ENCODE measurements around the gene TMC1. TPM values are rescaled to one million over a fixed set of nuclear protein-coding genes. Genes with fewer than 3 reads are reported as not detected.

TMC1 gene
- total RNA-seq, 3 donors from 2014 or later: under 0.01 to 0.16 TPM; not detected in 1

- peaks cover 0 to 8% of the 10 kb centered on the region in 2 donors for H3K4me1 ChIP-seq
- H3K27me3 ChIP-seq: no peaks in the 10 kb centered on the region
- TF ChIP-seq POLR2A (IDR thresholded peaks at IDR 0.05) (no peak), POLR2AphosphoS5 (IDR thresholded peaks at IDR 0.05) (no peak), CTCF (IDR thresholded peaks at IDR 0.05) (no peak)
- no peaks in the 10 kb centered on the region for H3K36me3 ChIP-seq
- no peak overlapping the region for H3K4me3 ChIP-seq
- no peaks in the 10 kb centered on the region for H3K9me3 ChIP-seq
- no peak overlapping the region for H3K27ac ChIP-seq
- no peak for DNase-seq (ENCODE audit: low spot score in 2 of 2)
- intact Hi-C loops (cut with DNase I; ENCODE audit: low total_unique reads): loop anchor here (10.0 kb wide), 1 partner anchor 209 kb away; no protein-coding TSS in a partner anchor
These were observed 62.0 kb downstream of the TMC1 start for GRCh38 chr9:72583370-72583769.

GRCh38 chr9:72586388-72587130 is 65.2 kb downstream of the TMC1 start:
- Histone ChIP-seq H3K4me1 (no peaks in the 10 kb centered on the region), H3K27me3 (no peaks in the 10 kb centered on the region), H3K9me3 (no peaks in the 10 kb centered on the region), H3K36me3 (no peaks in the 10 kb centered on the region), H3K4me3 (no peak overlapping the region), H3K27ac (no peak overlapping the region)
- intact Hi-C loops (cut with DNase I; ENCODE audit: low total_unique reads): loop anchor here (10.0 kb wide), 1 partner anchor 212 kb away; no protein-coding TSS in a partner anchor
- DNase-seq (ENCODE audit: low spot score in 2 of 2): no peak
- no peak for TF ChIP-seq POLR2AphosphoS5 (IDR thresholded peaks at IDR 0.05)
- TF ChIP-seq CTCF (IDR thresholded peaks at IDR 0.05): no peak
- TF ChIP-seq POLR2A (IDR thresholded peaks at IDR 0.05): no peak

- H3K9me3 ChIP-seq: no peaks in the 10 kb centered on the region
- H3K4me1 ChIP-seq: no peaks in the 10 kb centered on the region
- TF ChIP-seq POLR2A (IDR thresholded peaks at IDR 0.05) (no peak), CTCF (IDR thresholded peaks at IDR 0.05) (no peak), POLR2AphosphoS5 (IDR thresholded peaks at IDR 0.05) (no peak)
- no peak for DNase-seq (ENCODE audit: low spot score in 2 of 2)
- intact Hi-C loops (cut with DNase I; ENCODE audit: low total_unique reads): loop anchor here (10.0 kb wide), 1 partner anchor 214 kb away; no protein-coding TSS in a partner anchor
- H3K27me3 ChIP-seq: no peaks in the 10 kb centered on the region
- no peak overlapping the region for H3K27ac ChIP-seq
- no peaks in the 10 kb centered on the region for H3K36me3 ChIP-seq
- H3K4me3 ChIP-seq: no peak overlapping the region
These were observed 66.9 kb downstream of the TMC1 start for GRCh38 chr9:72588336-72588735.

GRCh38 chr9:72589667-72590521 is 68.5 kb downstream of the TMC1 start:
- Histone ChIP-seq H3K36me3 (no peaks in the 10 kb centered on the region), H3K27me3 (no peaks in the 10 kb centered on the region), H3K4me3 (no peak overlapping the region), H3K27ac (no peak overlapping the region), H3K9me3 (no peaks in the 10 kb centered on the region), H3K4me1 (no peaks in the 10 kb centered on the region)
- no peak for DNase-seq (ENCODE audit: low spot score in 2 of 2)
- intact Hi-C loops (cut with DNase I; ENCODE audit: low total_unique reads): loop anchor here (10.0 kb wide), 2 partner anchors 215 to 295 kb away; no protein-coding TSS in a partner anchor
- TF ChIP-seq CTCF (IDR thresholded peaks at IDR 0.05): no peak
- TF ChIP-seq POLR2AphosphoS5 (IDR thresholded peaks at IDR 0.05): no peak
- TF ChIP-seq POLR2A (IDR thresholded peaks at IDR 0.05): no peak

All from breast epithelium (tissue), 4 donors.